ENCODE measurements around the gene ADAMTSL3. TPM values are rescaled to one million over a fixed set of nuclear protein-coding genes. Genes with fewer than 3 reads are reported as not detected.

ADAMTSL3 gene
- total RNA-seq, 2 donors from 2014 or later: not detected

- Mint-ChIP-seq H3K36me3 (ENCODE audit: low read depth) (no peaks in the 10 kb centered on the region), H3K27ac (no peak overlapping the region), H3K27me3 (peaks cover 4% of the 10 kb centered on the region), H3K4me3 (no peak overlapping the region), H3K4me1 (no peaks in the 10 kb centered on the region)
- ATAC-seq (no peak), DNase-seq (no peak)
- no peaks in the 10 kb centered on the region for H3K9me3 ChIP-seq (ENCODE audit: control insufficient read depth, low read length, poor library complexity, severe bottlenecking)
Observed at GRCh38 chr15:83631534-83631933, 22.4 kb upstream of the ADAMTSL3 start.

GRCh38 chr15:83643201-83643600 is 10.7 kb upstream of the ADAMTSL3 start:
- H3K27me3 Mint-ChIP-seq: peaks cover 11% of the 10 kb centered on the region
- H3K9me3 ChIP-seq (ENCODE audit: control insufficient read depth, low read length, poor library complexity, severe bottlenecking): no peaks in the 10 kb centered on the region
- H3K4me3 Mint-ChIP-seq: no peak overlapping the region
- H3K4me1 Mint-ChIP-seq: no peaks in the 10 kb centered on the region
- peaks cover 2% of the 10 kb centered on the region for H3K36me3 Mint-ChIP-seq (ENCODE audit: low read depth)
- H3K27ac Mint-ChIP-seq: no peak overlapping the region
- DNase-seq: no peak
- no peak for ATAC-seq

GRCh38 chr15:83644439-83644838 is 9.5 kb upstream of the ADAMTSL3 start:
- no peaks in the 10 kb centered on the region for H3K4me1 Mint-ChIP-seq
- peaks cover 2% of the 10 kb centered on the region for H3K36me3 Mint-ChIP-seq (ENCODE audit: low read depth)
- H3K27me3 Mint-ChIP-seq: peaks cover 6% of the 10 kb centered on the region
- H3K27ac Mint-ChIP-seq: no peak overlapping the region
- no peak overlapping the region for H3K4me3 Mint-ChIP-seq
- no peak for ATAC-seq
- H3K9me3 ChIP-seq (ENCODE audit: control insufficient read depth, low read length, poor library complexity, severe bottlenecking): no peaks in the 10 kb centered on the region
- no peak for DNase-seq

DNA sequence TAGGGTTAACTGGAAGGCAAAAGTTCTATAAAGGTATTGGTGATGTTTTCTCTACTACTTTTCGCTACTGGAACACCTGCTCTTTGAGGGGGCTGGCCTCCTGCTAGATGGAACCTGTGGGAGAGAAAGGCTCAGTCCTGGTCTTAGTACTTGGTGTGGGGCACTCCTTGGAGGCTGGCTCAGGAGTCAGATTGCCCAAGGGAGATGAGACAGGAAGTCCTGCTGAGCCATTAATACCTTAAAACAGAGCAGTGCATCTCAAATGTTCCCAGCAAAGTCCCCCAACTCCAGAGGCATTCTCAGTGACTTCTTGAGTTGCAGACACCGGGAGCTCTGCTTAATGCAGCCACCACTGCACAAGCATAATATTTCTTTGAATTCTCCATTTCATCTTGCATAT is 3.1 kb upstream of the ADAMTSL3 start:
- DNase-seq (no peak), ATAC-seq (no peak)
- peaks cover 27% of the 10 kb centered on the region for H3K27me3 Mint-ChIP-seq
- H3K9me3 ChIP-seq (ENCODE audit: control insufficient read depth, low read length, poor library complexity, severe bottlenecking): no peaks in the 10 kb centered on the region
- no peaks in the 10 kb centered on the region for H3K4me1 Mint-ChIP-seq
- no peak overlapping the region for H3K27ac Mint-ChIP-seq
- no peak overlapping the region for H3K4me3 Mint-ChIP-seq
- H3K36me3 Mint-ChIP-seq (ENCODE audit: low read depth): no peaks in the 10 kb centered on the region

- Mint-ChIP-seq H3K27me3 (peaks cover 30% of the 10 kb centered on the region), H3K27ac (no peak overlapping the region), H3K4me1 (no peaks in the 10 kb centered on the region), H3K4me3 (no peak overlapping the region), H3K36me3 (ENCODE audit: low read depth) (no peaks in the 10 kb centered on the region)
- ATAC-seq: no peak
- no peak for DNase-seq
- H3K9me3 ChIP-seq (ENCODE audit: control insufficient read depth, low read length, poor library complexity, severe bottlenecking): no peaks in the 10 kb centered on the region
Observed at GRCh38 chr15:83651541-83651940, 2.4 kb upstream of the ADAMTSL3 start.

DNA sequence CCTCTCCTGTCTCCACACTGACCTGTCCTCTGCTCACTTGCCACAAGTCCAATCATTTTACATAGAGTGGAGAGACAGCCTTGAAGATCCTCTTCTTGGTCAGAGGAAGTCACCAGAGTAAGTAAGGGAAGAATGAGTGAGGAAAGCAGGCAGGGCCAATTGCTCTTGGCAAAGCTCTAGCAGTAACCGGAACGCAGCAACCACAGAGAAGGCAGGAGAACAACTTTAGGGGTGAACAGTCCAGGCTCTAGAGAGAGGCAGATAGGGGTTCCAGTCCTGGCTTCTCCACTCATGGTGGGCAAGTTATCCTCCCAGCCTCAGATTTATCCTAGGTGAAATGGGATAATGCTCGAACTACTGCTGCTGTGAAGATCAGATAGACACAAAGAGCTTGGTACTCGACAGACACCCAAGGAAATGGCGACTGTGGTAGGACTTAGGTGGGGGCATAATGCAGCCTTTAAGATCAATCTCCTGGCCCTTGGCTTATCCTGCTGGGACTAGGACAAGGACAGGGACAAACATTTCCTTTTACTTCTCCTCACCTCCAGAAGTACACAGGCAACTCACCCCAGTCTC is 1.2 kb upstream of the ADAMTSL3 start:
- Mint-ChIP-seq H3K4me1 (no peaks in the 10 kb centered on the region), H3K27ac (no peak overlapping the region), H3K27me3 (peaks cover 30% of the 10 kb centered on the region), H3K4me3 (no peak overlapping the region), H3K36me3 (ENCODE audit: low read depth) (no peaks in the 10 kb centered on the region)
- no peaks in the 10 kb centered on the region for H3K9me3 ChIP-seq (ENCODE audit: control insufficient read depth, low read length, poor library complexity, severe bottlenecking)
- no peak for DNase-seq
- ATAC-seq: no peak

DNA sequence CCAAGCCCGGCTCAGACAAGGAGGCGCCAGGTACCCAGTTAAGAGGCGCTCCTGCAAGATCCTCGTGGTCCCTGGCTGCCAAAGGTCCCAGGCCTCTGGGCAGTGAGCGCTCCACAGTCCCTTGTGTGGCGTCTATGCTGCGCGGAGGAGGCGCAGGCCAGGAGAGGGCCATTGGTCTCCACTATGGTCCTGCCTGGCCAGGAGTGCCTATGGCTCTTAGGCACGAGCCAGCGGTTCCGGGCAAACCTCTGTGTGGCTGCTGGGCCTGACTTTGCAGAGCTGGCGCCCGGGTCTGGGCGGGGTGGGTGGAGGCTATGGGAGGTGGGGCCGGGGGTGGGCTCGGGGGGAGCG is 660 bp upstream of the ADAMTSL3 start:
- no peaks in the 10 kb centered on the region for H3K9me3 ChIP-seq (ENCODE audit: control insufficient read depth, low read length, poor library complexity, severe bottlenecking)
- ATAC-seq (no peak), DNase-seq (no peak)
- Mint-ChIP-seq H3K4me3 (no peak overlapping the region), H3K27me3 (peaks cover 30% of the 10 kb centered on the region), H3K27ac (no peak overlapping the region), H3K36me3 (ENCODE audit: low read depth) (no peaks in the 10 kb centered on the region), H3K4me1 (no peaks in the 10 kb centered on the region)

GRCh38 chr15:83654379-83655236 is 685 bp downstream of the ADAMTSL3 start:
- no peaks in the 10 kb centered on the region for H3K4me1 Mint-ChIP-seq
- H3K27ac Mint-ChIP-seq: no peak overlapping the region
- H3K36me3 Mint-ChIP-seq (ENCODE audit: low read depth): no peaks in the 10 kb centered on the region
- no peak for ATAC-seq
- H3K27me3 Mint-ChIP-seq: peaks cover 30% of the 10 kb centered on the region
- DNase-seq: no peak
- H3K9me3 ChIP-seq (ENCODE audit: control insufficient read depth, low read length, poor library complexity, severe bottlenecking): no peaks in the 10 kb centered on the region
- H3K4me3 Mint-ChIP-seq: no peak overlapping the region

GRCh38 chr15:83655237-83655616 is 1.3 kb downstream of the ADAMTSL3 start:
- Mint-ChIP-seq H3K4me3 (no peak overlapping the region), H3K4me1 (no peaks in the 10 kb centered on the region), H3K27ac (no peak overlapping the region), H3K27me3 (peaks cover 30% of the 10 kb centered on the region), H3K36me3 (ENCODE audit: low read depth) (no peaks in the 10 kb centered on the region)
- ATAC-seq: no peak
- H3K9me3 ChIP-seq (ENCODE audit: control insufficient read depth, low read length, poor library complexity, severe bottlenecking): no peaks in the 10 kb centered on the region
- DNase-seq: no peak

GRCh38 chr15:83656192-83656591 is 2.3 kb downstream of the ADAMTSL3 start:
- no peaks in the 10 kb centered on the region for H3K36me3 Mint-ChIP-seq (ENCODE audit: low read depth)
- DNase-seq (no peak), ATAC-seq (no peak)
- H3K9me3 ChIP-seq (ENCODE audit: control insufficient read depth, low read length, poor library complexity, severe bottlenecking): no peaks in the 10 kb centered on the region
- no peaks in the 10 kb centered on the region for H3K4me1 Mint-ChIP-seq
- peaks cover 30% of the 10 kb centered on the region for H3K27me3 Mint-ChIP-seq
- no peak overlapping the region for H3K4me3 Mint-ChIP-seq
- H3K27ac Mint-ChIP-seq: no peak overlapping the region

- H3K27me3 Mint-ChIP-seq: peaks cover 22% of the 10 kb centered on the region
- no peak overlapping the region for H3K4me3 Mint-ChIP-seq
- H3K27ac Mint-ChIP-seq: no peak overlapping the region
- no peaks in the 10 kb centered on the region for H3K4me1 Mint-ChIP-seq
- no peak for ATAC-seq
- no peaks in the 10 kb centered on the region for H3K36me3 Mint-ChIP-seq (ENCODE audit: low read depth)
- no peaks in the 10 kb centered on the region for H3K9me3 ChIP-seq (ENCODE audit: control insufficient read depth, low read length, poor library complexity, severe bottlenecking)
- DNase-seq: no peak
Observed at GRCh38 chr15:83656943-83657528, 3.1 kb downstream of the ADAMTSL3 start.

DNA sequence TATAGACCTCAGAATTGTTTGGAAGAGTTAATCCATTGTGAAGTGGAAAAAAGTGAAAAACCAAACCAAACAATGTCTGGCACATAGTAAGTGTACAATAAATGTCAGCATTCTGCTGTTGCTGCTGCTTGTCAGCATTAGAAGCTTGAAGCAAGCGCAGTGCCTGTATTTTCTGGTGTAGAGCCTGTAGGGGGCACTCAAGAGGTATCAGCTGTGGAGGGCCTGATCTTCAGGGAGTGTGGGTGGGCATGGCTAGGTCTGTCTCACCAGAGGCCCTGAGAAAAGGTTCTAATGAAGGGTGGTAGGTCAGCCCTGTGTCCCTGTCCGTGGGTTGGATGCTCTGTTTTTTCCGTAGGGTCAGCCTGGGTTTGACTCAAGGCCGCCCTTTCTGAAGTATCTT is 3.6 kb downstream of the ADAMTSL3 start:
- ATAC-seq (no peak), DNase-seq (no peak)
- no peaks in the 10 kb centered on the region for H3K9me3 ChIP-seq (ENCODE audit: control insufficient read depth, low read length, poor library complexity, severe bottlenecking)
- no peaks in the 10 kb centered on the region for H3K4me1 Mint-ChIP-seq
- H3K36me3 Mint-ChIP-seq (ENCODE audit: low read depth): no peaks in the 10 kb centered on the region
- no peak overlapping the region for H3K27ac Mint-ChIP-seq
- no peak overlapping the region for H3K4me3 Mint-ChIP-seq
- peaks cover 17% of the 10 kb centered on the region for H3K27me3 Mint-ChIP-seq

DNA sequence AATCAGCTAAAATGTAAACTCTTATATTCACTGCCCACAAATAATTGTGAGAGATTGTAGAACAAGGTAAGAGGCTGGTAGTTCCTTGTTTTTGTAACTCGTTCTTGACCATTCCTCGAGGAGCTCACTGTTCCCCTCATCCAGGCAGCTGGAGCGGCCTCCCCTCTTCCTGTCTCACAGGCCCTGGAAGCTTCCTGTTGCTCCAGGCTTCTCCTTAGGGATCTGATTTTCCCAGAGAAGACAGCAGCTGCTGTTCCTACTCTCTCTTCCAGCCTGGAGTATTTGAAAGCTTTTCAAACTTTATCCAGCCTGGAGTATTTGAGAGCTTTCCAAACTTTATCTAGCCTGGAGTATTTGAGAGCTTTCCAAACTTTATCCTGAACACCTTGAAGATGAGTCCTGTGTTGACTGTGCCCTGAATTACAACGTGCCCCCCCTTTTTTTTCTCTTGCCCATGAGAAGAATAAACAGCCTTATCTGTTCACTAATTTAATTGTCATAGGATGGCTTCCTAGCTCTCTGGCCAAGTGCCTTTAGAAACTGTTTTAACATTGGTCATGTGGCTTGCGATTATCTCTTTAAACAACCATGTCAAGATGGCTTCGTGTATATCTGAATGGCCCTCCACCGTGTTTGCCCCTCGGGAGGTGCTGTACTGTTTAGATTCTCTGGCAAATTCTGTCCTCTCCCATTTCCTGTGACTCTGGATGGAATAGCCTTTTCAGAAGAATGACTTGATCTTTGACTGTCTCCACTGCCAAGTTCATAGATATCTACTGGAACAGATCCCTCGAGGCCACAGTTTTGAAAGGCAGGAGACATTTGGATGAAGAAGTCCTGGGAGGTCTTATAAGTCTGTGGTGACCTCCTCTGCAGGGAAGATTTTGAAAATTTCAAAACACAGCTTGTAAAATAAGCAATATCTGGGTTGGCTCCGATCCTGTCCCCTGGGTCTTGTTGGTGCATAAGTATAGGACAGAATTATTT is 4.8 kb downstream of the ADAMTSL3 start:
- DNase-seq (no peak), ATAC-seq (no peak)
- H3K27me3 Mint-ChIP-seq: peaks cover 10% of the 10 kb centered on the region
- H3K27ac Mint-ChIP-seq: no peak overlapping the region
- H3K9me3 ChIP-seq (ENCODE audit: control insufficient read depth, low read length, poor library complexity, severe bottlenecking): no peaks in the 10 kb centered on the region
- H3K36me3 Mint-ChIP-seq (ENCODE audit: low read depth): no peaks in the 10 kb centered on the region
- H3K4me3 Mint-ChIP-seq: no peak overlapping the region
- H3K4me1 Mint-ChIP-seq: no peaks in the 10 kb centered on the region
